Raji (cell line): ENCODE results near the gene SNAPC4.

Source experiments
- POLR2A ChIP-seq: IDR thresholded peaks from 2 replicates; pipeline ENCODE4 v1.6.1; 2011; ENCODE audit warnings: low read depth, low read length, control low read depth; ENCODE audit not compliant: insufficient read depth

The SNAPC4 gene

GRCh38 chr9:136405481-136405880, 5.5 kb upstream of the SNAPC4 start:
- no peak for TF ChIP-seq POLR2A

- TF ChIP-seq POLR2A, result no peak
These were observed 4.8 kb upstream of the SNAPC4 start for GRCh38 chr9:136404801-136405136.

GRCh38 chr9:136403915-136404800, 4.2 kb upstream of the SNAPC4 start:
- no peak for TF ChIP-seq POLR2A

- TF ChIP-seq POLR2A, result no peak
These were observed 3.6 kb upstream of the SNAPC4 start for GRCh38 chr9:136403538-136403914.

GRCh38 chr9:136402067-136402466, 2.1 kb upstream of the SNAPC4 start:
- no peak for TF ChIP-seq POLR2A

- no peak for TF ChIP-seq POLR2A
These were observed 1.4 kb upstream of the SNAPC4 start for GRCh38 chr9:136401173-136401922.

GRCh38 chr9:136399176-136400037, 563 bp downstream of the SNAPC4 start:
- TF ChIP-seq POLR2A, result no peak

- TF ChIP-seq POLR2A, result no peak
These were observed 1.7 kb downstream of the SNAPC4 start for GRCh38 chr9:136398286-136398685.

GRCh38 chr9:136397643-136398042, 2.3 kb downstream of the SNAPC4 start:
- TF ChIP-seq POLR2A, result no peak

GRCh38 chr9:136396219-136396515, 3.8 kb downstream of the SNAPC4 start:
- no peak for TF ChIP-seq POLR2A

- TF ChIP-seq POLR2A, result no peak
These were observed 4.4 kb downstream of the SNAPC4 start for GRCh38 chr9:136395345-136396218.

- no peak for TF ChIP-seq POLR2A
These were observed 5.0 kb downstream of the SNAPC4 start for GRCh38 chr9:136395020-136395340.

GRCh38 chr9:136394312-136395019, 5.5 kb downstream of the SNAPC4 start:
- TF ChIP-seq POLR2A, result no peak

- TF ChIP-seq POLR2A, result no peak
These were observed 6.4 kb downstream of the SNAPC4 start for GRCh38 chr9:136393531-136393930.

GRCh38 chr9:136392538-136393449, 7.2 kb downstream of the SNAPC4 start:
- TF ChIP-seq POLR2A, result no peak
